ENCODE results near the gene FOXP1.
"Not testable (repeated sequence)": the region's sequence is repeated elsewhere in the genome, so short reads cannot be mapped to it uniquely, and the experiment has no call there.

Gene FOXP1

DNA sequence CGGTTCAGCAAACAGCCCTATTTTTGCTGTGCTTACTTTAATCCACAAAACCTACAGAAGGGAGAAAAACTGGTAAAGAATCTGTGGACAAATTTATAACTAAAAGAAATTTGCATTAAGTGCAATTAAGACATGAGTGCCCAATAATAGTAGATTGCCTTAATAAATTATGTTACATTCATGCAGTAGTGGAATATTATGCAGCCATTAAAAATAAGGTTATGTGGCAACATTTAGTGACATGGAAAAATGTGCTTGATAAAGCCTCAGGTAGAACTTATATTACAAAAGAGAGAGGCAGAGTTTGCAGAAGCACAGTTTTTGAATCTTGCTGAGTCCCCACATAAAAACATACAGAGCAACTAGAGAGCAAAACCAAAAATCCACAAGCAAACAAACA is 253.0 kb downstream of the FOXP1 start:
- no peak for DNase-seq (ENCODE audit: low spot score)

DNA sequence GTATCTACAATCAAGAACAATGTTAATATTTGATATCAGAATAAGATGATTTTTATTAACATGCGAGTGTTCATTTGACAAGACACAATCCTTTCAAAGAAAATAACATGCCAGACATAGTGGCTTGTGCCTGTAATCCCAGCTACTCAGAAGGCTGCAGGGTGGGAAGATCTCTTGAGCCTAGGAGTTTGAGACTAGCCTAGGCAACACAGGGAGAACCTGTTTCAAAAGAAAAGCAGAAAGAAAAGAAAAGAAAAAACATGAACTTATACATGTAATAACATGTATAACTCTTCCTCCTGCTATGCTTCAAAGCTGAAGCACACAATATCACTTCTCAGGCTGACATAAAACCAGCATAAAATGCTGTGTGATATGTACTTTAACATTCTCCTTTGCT is 253.7 kb downstream of the FOXP1 start:
- DNase-seq (ENCODE audit: low spot score), result no peak

DNA sequence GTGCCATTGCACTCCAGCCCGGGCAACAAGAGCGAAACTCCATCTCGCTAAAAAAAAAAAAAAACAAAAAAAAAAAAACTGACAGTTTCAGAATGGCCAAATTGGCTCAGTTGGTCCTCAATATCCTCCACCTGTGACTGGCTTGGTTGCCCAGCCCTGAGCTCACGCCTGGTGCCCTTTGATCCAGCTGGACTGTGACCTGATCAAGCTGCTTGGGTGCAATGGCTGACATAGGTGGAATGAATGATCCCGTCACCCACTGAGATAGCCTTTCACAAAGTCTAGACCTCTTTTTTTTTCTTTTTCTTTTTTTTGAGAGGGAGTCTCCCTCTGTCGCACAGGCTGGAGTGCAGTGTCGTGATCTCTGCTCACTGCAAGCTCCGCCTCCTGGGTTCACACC is 254.6 kb downstream of the FOXP1 start:
- DNase-seq (ENCODE audit: low spot score), result no peak

DNA sequence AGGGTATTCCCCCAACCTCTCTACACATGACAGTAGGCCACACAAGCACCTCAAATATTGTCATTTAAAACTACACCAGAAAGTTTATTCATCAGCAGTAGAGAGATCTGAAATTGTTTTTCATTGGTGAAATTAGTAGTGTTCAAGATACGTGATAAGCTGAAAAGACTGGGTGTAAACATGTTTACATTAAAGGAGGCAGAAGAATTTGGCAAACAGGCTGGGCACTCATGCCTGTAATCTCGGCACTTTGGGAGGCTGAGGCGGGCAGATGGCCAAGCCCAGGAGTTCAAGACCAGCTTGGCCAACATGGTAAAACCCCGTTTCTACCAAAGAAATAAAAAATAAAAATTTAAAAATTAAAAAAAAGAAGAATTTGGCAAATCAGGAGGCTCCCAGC is 255.6 kb downstream of the FOXP1 start:
- no peak for DNase-seq (ENCODE audit: low spot score)

DNA sequence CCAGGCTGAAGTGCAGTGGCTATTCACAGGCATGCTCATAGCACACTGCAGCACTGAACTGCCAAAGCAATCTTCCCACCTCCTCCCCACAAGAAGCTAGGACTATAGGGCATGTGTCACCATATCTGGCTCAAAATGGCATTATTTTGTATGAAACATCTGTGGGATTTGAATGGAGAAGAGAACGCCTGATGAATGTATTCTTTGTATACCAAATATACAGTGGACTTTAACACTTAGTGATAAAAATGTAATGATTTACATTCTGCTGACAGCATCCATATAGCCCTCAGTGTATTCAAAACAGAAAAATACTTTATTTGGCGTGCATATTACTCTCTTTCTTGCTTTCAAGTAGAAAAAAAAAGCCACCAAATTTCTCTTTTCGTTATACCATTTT is 257.8 kb downstream of the FOXP1 start:
- no peak for DNase-seq (ENCODE audit: low spot score)

DNA sequence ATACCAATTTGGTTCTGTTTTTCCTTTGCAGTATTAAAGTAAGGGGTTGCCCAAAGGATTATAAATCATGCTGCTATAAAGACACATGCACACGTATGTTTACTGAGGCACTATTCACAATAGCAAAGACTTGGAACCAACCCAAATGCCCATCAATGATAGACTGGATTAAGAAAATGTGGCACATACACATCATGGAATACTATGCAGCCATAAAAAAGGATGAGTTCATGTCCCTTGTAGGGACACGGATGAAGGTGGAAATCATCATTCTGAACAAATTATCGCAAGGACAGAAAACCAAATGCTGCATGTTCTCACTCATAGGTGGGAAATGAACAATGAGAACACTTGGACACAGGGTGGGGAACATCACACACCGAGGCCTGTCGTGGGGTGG is 259.3 kb downstream of the FOXP1 start:
- DNase-seq (ENCODE audit: low spot score), result not testable (repeated sequence)

DNA sequence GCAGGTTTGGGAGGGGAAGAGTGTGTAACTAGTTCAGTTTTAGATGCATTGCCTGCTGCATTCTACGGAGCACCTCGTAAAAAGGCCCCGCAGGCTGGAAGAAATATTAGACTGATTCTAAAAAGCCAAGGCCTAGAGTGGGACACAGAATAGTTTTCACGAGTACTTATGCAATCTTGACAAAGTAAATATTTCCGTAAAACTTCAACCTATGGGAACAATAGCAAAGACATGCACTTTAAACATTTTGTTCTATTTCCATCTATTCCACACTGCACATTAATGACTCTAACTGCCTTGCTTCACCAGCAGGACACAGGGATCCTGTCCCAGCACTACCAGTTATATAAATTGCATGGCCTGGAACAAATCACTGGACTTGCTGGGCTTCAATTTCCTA is 260.0 kb downstream of the FOXP1 start:
- no peak for DNase-seq (ENCODE audit: low spot score)

DNA sequence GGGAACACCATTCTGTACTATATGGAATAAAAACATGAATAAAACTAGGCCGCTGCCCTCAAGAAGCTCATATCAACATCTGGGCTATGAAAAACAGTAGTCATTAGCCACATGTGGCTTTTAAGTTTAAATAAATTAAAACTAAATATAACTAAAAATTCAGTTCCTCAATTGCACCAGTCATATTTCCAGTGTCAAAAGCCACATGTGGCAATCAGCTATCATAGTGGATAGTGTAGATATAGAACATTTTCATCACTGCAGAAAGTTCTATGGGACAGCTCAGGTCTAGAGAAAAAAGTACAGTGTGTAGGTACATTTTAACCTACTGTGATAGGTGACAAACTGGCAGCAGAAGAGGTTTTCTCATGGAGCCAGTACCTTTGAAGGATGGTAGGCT is 261.4 kb downstream of the FOXP1 start:
- no peak for DNase-seq (ENCODE audit: low spot score)

DNA sequence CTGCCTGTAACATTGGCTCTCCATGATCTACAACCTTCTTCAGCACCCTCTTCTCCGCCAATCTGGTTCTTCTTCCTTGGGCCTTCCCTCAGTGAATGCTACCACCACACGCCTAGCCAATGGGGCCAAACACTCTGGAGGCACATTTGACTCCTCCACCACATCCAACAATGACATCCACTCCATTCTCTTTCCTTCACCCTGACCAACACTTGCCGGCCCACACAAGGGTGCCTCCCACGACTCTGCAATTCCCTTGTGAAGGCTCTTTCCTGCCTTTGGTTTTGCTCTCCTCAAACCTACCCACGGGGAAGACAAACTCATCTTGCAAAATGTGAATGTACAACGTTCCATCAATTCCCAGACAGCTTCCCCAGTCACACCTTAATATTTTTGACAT is 263.8 kb downstream of the FOXP1 start:
- DNase-seq (ENCODE audit: low spot score), result no peak

DNA sequence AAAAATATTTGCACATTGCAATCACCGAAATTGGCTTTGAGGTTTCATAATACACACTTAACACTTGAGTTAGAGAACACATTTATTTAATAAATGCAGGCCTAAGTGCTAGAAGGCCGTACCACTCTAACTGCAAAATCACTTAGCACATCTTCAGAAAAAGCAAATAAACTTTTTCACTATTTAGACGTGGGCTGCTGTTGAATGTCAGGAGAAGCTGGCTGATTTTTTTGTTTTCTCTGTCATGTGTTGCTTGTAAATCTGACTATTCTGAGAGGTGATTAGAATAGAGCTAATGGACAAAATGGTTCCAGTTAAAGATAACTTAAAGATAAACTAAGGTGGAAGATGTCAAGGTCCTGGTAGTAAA is 265.1 kb downstream of the FOXP1 start:
- no peak for DNase-seq (ENCODE audit: low spot score)

DNA sequence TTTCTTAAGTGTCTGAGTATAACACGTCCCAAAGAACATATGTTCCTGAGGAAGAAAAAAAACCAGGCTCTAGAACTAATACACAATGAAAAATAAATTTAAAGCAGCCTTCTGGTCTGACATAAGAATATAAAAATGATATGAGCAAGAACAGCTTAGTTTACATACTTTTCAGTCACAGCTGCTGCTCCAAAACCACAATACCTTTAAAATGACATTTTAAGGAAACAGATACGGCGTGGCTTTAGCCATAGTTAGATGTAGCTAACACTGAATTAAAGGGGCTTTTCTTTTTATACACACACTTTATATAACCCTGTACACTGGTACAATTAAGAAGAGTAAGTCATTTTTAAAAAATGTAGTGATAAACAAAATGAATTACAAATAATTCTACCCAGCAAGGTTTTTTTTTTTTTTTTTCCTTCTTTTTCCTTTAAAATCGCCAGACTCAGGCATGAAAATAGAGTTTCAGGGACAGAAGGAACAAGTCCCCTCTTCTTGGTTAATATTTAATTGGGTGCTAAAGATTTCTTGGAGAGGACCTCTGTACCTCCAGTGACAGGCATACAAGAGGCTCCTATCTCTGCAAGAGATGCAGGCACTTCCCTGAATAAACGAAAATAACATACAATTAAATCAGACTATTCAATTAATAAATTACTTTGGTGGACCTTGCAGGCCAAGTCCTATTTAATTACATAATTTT is 265.6 kb downstream of the FOXP1 start:
- no peak for DNase-seq (ENCODE audit: low spot score)

DNA sequence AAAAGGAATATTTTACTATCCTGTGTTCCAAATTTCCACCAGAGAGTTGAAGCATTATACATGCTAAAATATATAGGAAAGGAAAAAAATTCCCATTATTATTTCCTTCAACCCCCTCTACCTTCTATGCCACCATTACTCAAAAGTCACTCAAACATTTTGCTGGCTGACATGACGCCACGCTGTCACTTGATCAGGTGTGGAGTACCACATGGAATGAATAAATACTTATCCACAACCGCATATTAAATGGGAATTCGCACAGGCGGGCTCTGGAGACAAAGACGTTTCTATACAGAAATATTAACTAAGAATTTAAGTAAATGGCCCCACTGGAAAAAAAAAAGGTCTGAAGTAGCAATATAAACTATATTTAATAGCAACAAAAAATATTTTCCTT is 266.4 kb downstream of the FOXP1 start:
- DNase-seq (ENCODE audit: low spot score), result no peak

DNA sequence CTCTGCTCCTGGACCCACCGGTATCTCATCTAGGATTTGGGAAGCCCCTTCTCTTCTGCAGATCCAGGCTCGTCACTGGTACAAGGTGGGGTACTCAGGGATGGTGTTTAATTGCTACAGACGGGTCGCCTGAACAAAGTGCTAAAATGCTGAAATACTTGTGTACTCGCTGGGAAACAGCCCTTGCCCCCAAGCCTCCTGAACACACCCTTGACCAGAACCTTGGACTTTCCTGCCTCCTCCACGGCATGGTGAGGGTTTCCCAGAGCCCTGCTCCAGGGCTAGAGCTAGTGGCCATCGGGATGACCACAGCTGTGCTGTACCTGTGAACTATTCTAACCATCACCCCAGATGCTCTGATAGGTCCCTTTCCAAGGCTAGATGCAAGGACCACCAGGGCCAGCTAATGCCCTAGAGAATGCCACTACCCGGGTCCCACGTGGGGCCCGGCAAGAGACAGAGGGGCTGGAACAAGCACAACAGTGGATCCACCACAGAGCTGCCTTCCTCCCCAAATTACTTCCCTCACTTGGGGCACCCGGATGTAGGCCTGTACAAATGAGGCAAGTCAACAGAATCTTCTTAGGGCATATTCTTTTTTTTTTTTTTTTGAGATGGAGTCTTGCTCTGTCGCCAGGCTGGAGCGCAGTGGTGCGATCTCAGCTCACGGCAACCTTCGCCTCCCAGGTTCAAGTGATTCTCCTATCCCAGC is 267.3 kb downstream of the FOXP1 start:
- DNase-seq (ENCODE audit: low spot score), result no peak

DNA sequence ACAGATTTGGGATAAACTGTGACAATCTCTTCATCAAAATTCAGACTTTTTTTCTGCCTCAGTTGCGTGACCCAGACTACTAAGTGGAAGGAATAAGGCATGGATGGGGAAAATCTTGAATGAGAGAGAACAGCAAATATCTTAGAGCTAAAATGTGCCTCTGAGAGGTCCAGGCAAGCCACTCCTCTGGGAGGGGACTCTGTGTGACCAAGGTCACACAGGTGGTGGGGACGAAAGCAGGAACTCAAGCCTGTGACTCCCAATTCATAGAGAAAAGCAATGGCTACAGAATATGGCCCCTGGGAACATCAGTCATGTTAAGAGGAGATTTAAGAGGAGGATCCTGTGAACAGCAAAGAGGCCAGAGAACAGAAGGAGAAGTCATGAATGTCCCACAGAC is 268.1 kb downstream of the FOXP1 start:
- no peak for DNase-seq (ENCODE audit: low spot score)

DNA sequence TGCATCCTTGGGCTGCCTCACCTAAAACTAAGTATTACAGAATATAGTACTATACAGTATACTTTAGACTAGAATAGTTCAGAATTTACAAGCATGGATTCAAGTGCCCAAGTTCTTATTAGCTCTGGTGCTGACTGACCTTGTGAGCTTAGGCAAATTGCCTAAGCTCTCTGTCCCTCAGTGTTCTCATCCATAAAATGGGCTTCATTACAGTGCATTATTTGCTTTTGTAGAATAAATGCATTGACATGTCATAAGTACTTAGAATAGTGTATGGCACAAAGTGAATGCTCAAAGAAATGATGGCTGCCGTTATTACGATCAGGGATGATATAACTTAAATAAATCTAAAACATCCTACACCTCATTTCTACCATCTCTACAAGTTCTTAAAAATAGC is 269.7 kb downstream of the FOXP1 start:
- no peak for DNase-seq (ENCODE audit: low spot score)

DNA sequence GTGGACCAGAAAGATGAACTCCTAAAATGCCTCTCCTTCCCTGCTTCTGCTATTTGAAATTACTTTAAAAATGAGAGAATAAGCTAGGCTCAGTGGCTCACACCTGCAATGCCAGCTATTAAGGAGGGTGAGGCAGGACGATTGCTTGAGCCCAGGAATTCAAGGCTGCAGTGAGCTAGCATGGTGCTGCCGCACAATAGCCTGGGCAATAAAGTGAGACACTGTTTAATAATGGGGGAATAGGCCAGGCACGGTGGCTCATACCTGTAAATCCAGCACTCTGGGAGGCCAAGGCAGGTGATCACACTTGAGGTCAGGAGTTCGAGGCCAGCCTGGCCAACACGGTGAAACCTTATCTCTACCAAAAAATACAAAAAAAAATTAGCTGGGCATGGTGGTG is 271.1 kb downstream of the FOXP1 start:
- DNase-seq (ENCODE audit: low spot score), result no peak

DNA sequence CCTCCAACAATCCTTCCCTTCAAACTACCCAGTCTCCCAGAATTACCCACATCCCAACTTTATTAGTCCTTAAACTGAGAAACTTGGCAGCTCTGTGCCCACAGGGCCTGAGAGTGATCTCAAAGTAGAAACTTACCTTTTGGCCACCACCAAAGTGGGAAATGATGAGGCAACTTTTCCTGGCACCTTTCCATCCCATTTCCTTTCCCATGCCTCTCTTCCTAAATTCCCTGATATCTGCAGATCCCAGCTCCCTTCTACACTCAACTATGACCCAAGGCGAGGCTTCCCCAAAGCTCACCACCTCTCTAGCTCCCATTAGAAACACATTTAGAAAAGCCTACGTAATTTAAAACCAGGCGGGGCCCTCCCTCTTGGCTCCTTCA is 271.9 kb downstream of the FOXP1 start:
- no peak for DNase-seq (ENCODE audit: low spot score)

DNA sequence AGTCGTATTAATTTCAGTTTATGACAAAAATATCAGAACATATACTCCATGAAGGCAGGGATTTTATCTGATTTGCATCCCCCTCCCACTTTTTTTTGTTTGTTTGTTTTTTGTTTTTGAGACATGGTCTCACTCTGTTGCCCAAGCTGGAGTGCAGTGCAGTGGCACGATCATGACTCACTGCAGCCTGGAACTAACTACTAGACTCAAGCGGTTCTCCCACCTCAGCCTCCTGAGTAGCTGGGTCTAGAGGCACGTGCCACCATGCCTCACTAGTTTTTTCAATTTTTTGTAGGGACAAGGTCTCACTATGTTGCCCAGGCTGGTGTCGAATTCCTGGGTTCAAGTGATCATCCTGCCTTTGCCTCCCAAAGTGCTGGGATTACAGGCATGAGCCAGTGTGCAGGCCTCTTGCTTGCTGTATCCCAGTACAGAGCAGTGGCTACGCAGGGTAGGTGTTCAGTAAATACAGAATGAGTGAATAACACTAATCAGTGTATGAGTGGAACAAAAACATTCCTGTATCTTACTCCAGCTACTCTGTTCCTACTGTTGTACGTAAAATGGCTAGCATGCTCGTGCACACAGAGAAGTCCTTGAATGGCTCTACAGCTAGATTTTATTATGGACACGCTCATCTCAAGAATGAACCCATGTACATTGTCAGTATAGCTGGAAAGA is 272.4 kb downstream of the FOXP1 start:
- no peak for DNase-seq (ENCODE audit: low spot score)

DNA sequence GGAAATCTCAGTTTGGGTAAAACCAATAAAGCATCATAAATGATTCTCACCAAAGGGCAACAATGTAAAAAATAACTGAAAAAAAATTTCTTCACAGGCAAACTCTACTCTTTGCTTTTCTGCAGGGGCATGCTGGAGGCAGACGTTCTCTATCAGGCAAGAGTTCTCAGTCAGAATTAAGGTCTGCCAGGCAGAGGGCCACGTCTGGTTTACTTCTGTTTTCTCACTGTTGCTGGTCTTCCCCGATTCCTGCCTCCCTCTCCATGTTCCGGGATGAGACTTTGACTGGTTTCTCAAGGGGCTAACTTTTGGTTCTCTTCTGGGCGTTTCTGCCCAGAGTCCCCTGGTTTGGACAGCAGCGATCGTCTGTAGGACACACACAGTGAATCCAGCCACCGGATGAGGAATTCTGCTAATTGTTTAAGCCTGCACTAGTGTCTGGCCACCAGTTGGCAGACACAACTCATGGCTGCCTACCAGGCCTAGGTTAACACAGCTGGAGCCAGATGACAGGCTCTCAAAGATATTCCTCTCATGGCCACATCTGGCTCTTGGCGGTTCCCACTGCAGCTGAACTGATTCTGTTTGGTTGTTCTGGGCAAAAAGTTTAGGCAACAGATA is 273.1 kb downstream of the FOXP1 start:
- peak; percentile 30 for DNase-seq (ENCODE audit: low spot score)

DNA sequence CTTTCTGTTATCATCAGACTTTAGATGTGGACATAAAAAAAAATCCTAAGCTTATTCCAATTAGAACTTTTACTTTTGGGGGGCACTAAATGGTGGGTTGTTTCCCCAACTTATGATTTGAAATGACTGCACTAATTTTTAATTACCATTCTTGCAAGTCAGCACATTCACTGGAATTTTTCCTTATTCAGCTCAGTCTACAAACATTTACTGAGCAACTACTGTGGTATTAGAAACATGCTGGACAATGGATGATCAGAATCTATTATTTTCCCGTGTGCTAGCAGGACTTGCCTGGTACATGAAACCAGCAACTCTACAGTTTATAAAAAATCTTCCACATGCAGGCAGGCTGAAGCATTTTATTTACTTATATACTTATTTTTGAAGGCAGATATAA is 273.6 kb downstream of the FOXP1 start:
- no peak for DNase-seq (ENCODE audit: low spot score)

DNA sequence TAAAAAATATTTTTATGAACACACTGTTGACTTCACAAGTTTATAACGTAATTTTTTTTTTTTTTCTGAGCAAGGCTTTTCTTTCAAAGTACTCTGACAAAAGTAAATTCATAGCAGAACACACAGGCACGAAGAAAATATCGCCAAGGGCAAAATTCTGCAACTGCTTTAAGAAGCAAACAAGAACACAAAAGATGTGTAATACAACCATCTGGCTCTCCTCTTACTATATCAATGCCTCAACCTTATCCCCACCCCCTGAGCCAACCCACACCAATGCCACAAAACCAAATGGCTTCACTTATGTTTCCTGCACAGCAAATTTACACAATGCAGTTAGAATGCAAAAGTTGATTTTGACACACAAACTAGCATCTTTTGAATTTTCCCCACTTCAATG is 274.2 kb downstream of the FOXP1 start:
- no peak for DNase-seq (ENCODE audit: low spot score)

DNA sequence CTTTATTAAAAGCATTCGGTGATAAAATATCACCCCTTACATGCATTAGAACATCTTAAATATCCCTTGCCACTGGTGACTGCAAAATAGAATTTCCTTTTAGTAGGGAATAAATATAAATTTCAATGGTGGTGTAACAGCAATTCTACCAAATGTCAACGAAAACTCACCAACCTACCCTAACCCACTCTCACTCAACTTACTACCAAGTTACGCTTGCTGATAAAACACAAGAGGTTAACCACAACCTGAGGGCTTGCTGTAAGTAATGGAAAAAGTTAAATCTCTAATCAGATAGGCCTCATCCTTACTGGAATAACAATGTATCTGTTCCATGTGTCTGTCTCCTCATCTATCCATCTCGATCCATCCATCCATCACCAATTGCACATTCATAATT is 274.7 kb downstream of the FOXP1 start:
- DNase-seq (ENCODE audit: low spot score), result no peak
